GM10266 (cell line): ENCODE measurements around the gene TMEM115.
"Not testable (repeated sequence)": the region's sequence is repeated elsewhere in the genome, so short reads cannot be mapped to it uniquely, and the experiment has no call there.

Experiments
- DNase-seq: peaks from one replicate; pipeline ENCODE4 v3.0.0; 2012; ENCODE audit errors: extremely low spot score
- TF ChIP-seq, protein P1 (sequence below): IDR thresholded peaks from 2 replicates; pipeline ENCODE4 v1.5.1; 2012; ENCODE audit warnings: mild to moderate bottlenecking, low read depth; ENCODE audit not compliant: control insufficient read depth, insufficient read depth; ENCODE audit errors: missing control alignments

TMEM115 gene

DNA sequence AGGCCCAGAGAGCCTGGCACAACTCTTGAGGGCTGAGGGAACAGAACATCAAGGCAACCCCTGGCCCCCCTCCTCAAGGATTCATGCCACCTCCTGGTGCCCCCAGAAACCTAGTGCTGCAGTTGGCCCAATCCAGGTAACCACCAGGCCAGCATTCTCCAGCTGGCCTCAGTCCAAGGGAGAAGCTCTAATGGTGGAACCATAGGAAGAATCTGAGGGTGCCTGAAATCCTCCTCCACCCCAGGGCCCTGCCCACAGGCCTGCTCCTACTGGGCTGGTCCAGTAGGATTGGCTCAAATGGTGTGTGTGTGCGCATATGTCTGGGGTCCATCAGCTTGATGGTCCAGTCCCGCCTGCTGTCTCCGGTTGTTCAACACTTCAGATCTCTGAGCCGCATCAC lies 44.5 kb downstream of the TMEM115 start:
- no peak for DNase-seq
- TF ChIP-seq, protein P1, sequence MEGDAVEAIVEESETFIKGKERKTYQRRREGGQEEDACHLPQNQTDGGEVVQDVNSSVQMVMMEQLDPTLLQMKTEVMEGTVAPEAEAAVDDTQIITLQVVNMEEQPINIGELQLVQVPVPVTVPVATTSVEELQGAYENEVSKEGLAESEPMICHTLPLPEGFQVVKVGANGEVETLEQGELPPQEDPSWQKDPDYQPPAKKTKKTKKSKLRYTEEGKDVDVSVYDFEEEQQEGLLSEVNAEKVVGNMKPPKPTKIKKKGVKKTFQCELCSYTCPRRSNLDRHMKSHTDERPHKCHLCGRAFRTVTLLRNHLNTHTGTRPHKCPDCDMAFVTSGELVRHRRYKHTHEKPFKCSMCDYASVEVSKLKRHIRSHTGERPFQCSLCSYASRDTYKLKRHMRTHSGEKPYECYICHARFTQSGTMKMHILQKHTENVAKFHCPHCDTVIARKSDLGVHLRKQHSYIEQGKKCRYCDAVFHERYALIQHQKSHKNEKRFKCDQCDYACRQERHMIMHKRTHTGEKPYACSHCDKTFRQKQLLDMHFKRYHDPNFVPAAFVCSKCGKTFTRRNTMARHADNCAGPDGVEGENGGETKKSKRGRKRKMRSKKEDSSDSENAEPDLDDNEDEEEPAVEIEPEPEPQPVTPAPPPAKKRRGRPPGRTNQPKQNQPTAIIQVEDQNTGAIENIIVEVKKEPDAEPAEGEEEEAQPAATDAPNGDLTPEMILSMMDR, result no peak

DNA sequence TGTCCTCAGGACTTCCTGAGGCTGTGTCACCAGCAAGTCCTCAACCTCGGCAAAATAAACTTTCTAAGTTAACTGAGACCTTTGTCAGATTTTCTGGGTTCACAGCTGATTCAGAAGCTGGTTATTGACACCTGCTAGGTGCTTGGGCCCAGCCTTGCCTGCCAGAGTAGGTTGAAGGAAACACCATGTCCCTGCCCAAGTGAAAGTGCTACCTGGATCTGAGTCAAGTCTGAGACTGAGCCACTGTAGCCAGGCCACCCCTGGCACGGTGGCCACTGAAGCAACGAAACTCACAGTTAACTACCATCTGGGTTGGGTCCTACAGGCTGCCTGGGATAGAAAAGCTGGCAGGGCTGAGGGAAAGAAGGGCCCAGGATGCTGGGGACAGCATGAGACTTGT lies 45.0 kb downstream of the TMEM115 start:
- TF ChIP-seq, protein P1, result no peak
- no peak for DNase-seq

DNA sequence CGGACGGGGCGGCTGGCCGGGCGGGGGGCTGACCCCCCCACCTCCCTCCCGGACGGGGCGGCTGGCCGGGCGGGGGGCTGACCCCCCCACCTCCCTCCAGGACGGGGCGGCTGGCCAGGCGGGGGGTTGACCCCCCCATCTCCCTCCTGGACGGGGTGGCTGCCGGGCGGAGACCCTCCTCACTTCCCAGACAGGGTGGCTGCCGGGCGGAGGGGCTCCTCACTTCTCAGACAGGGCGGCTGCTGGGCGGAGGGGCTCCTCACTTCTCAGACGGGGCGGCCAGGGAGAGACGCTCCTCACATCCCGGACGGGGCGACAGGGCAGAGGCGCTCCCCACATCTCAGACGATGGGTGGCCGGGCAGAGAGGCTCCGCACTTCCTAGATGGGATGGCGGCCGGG lies 47.3 kb downstream of the TMEM115 start:
- not testable (repeated sequence) for DNase-seq
